ENCODE measurements around the gene APOB. TPM values are rescaled to one million over a fixed set of nuclear protein-coding genes. Genes with fewer than 3 reads are reported as not detected.

APOB gene
- total and polyA plus RNA-seq, 2 of the 8 experiments (the other 6 are each of a cell fraction or from before 2014, with no cell fraction given): 0.15 to 0.61 TPM

DNA sequence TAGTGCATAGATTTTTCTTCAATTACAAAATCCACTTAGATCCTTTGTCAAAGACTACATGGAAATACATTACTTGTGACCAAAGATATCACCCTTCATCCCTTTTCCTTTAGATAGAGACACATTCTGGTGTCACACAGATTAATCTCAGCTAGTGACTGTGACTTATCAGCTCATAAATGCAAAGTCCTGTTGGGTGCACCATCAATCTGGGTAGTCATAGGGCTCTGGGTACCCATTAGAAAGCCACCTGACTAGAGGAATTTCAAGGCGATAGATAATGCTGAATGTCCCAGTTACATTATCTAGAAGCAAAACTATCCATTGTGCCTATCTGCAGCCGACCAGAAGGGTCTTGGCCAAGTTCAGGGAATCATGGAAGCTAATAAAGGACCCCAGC is 2.6 kb upstream of the APOB start:
- Histone ChIP-seq H3K9ac (replicated peaks in 1 of 4; ENCODE audit: extremely low read depth in 1 of 4, low read depth in 3 of 4, low read length in 3 of 4) (no peak overlapping the region), H3K79me2 (ENCODE audit: control insufficient read depth in 1 of 2, insufficient read depth in 2 of 2, low read length in 2 of 2) (no peaks in the 10 kb centered on the region), H3K4ac (replicated peaks; ENCODE audit: insufficient read length, low read depth, low read length) (no peak overlapping the region), H3K23ac (ENCODE audit: insufficient read length) (no peak overlapping the region), H3K27ac (ENCODE audit: low read depth, low read length) (no peak overlapping the region), H2BK120ac (replicated peaks; ENCODE audit: low read depth, low read length) (no peak overlapping the region), H3K36me3 (ENCODE audit: control insufficient read depth in 2 of 4, insufficient read depth in 4 of 4, low read length in 3 of 4) (no peaks in the 10 kb centered on the region), H2BK20ac (ENCODE audit: low read length) (no peak overlapping the region), H2BK12ac (ENCODE audit: low read depth, low read length) (no peak overlapping the region), H3K79me1 (ENCODE audit: low read depth, low read length) (no peaks in the 10 kb centered on the region), H3K56ac (replicated peaks; ENCODE audit: insufficient read length, low read depth, low read length) (no peak overlapping the region), H3K14ac (ENCODE audit: insufficient read length) (no peak overlapping the region), H4K91ac (replicated peaks; ENCODE audit: insufficient read length, low read length) (no peak overlapping the region), H3K18ac (ENCODE audit: extremely low read depth, low read length) (no peak overlapping the region), H4K20me1 (replicated peaks in 1 of 2; ENCODE audit: control insufficient read depth in 1 of 2, insufficient read depth in 2 of 2, low read length in 2 of 2) (no peaks in the 10 kb centered on the region), H2BK15ac (ENCODE audit: low read length) (no peak overlapping the region), H2AFZ (ENCODE audit: low read length) (no peak overlapping the region), H3K4me2 (ENCODE audit: insufficient read depth in 1 of 2, low read depth in 2 of 2, low read length in 2 of 2) (no peak overlapping the region), H3K4me1 (replicated peaks in 1 of 4; ENCODE audit: control insufficient read depth in 3 of 4, insufficient read depth in 4 of 4, low read length in 3 of 4) (peaks cover 0 to 10% (median 9%) of the 10 kb centered on the region in 4 experiments), H2BK5ac (ENCODE audit: low read depth, low read length) (no peak overlapping the region), H3K9me3 (ENCODE audit: insufficient read depth in 2 of 2, low read depth in 1 of 2, low read length in 1 of 2) (no peaks in the 10 kb centered on the region), H3K23me2 (ENCODE audit: low read depth, low read length) (peaks cover 4% of the 10 kb centered on the region; the same call in 1 of the 2 replicates), H4K8ac (ENCODE audit: extremely low read depth, insufficient read depth, low read length) (no peak overlapping the region), H3K27me3 (replicated peaks in 1 of 4; ENCODE audit: control insufficient read depth in 3 of 4, extremely low read depth in 1 of 4, insufficient read depth in 3 of 4, low read length in 3 of 4) (peaks cover 1 to 12% (median 9%) of the 10 kb centered on the region in 4 experiments; a peak in 6 of 7 replicates), H4K5ac (ENCODE audit: insufficient read length, low read depth, low read length) (no peak overlapping the region), H2AK5ac (ENCODE audit: low read depth, low read length) (no peak overlapping the region), H3K4me3 (ENCODE audit: extremely low read depth in 1 of 4, insufficient read depth in 2 of 4, low read depth in 3 of 4, low read length in 4 of 4) (no peak overlapping the region)
- ChIA-PET CTCF (ENCODE audit: partially characterized antibody) (interaction anchor here (1.8 to 9.2 kb wide), 4 partner anchors 11 to 271 kb away, joined by 7 to 188 read pairs (median 8); no protein-coding TSS in a partner anchor), POLR2A (ENCODE audit: partially characterized antibody) (interaction anchor here (0.8 kb wide), 1 partner anchor 120 kb away, joined by 3 read pairs; no protein-coding TSS in a partner anchor)
- DNase-seq (ENCODE audit: low read depth in 1 of 2, low spot score in 2 of 2): no peak
- 93% methylated on average over 2 of the region's 2 CpGs; no CpG with 5 or more reads in 1 of the 2 experiments for WGBS, 2 experiments (ENCODE audit: extremely low coverage in 1 of 2, insufficient coverage in 1 of 2, insufficient read length in 1 of 2, insufficient replicate concordance in 2 of 2, low coverage in 1 of 2, low lambda C conversion rate in 2 of 2, missing lambda C conversion rate in 1 of 2)
- FAIRE-seq: no peak
- TF ChIP-seq TAF7 (optimal IDR thresholded peaks at IDR 0.05; ENCODE audit: borderline replicate concordance, low read depth, low read length) (no peak), GABPA (IDR thresholded peaks at IDR 0.05; ENCODE audit: borderline replicate concordance, insufficient read depth, low read length) (no peak), SP1 (IDR thresholded peaks at IDR 0.05; ENCODE audit: low read depth, low read length) (no peak), RAD21 (IDR thresholded peaks at IDR 0.05 in 1 of 2, conservative IDR thresholded peaks at IDR 0.05 in 1 of 2; ENCODE audit: low read depth in 2 of 2, low read length in 2 of 2) (no peak), CREB1 (IDR thresholded peaks at IDR 0.05) (no peak), SIN3A (conservative IDR thresholded peaks at IDR 0.05 in 1 of 2, IDR thresholded peaks at IDR 0.05 in 1 of 2; ENCODE audit: low read depth in 1 of 2, low read length in 2 of 2) (no peak), RFX5 (IDR thresholded peaks at IDR 0.05; ENCODE audit: borderline replicate concordance, low read depth, low read length) (no peak), KDM1A (IDR thresholded peaks at IDR 0.05; ENCODE audit: borderline replicate concordance, low read length) (no peak), EGR1 (IDR thresholded peaks at IDR 0.05; ENCODE audit: borderline replicate concordance, low read depth, low read length) (no peak), POLR2A (IDR thresholded peaks at IDR 0.05; ENCODE audit: control extremely low read depth in 1 of 2, low read depth in 2 of 2, low read length in 2 of 2) (no peak), RBBP5 (IDR thresholded peaks at IDR 0.05; ENCODE audit: borderline replicate concordance, low read depth, low read length) (no peak), CHD2 (IDR thresholded peaks at IDR 0.05; ENCODE audit: low read length) (no peak), TAF1 (IDR thresholded peaks at IDR 0.05; ENCODE audit: low read depth, low read length) (no peak), CTBP2 (IDR thresholded peaks at IDR 0.05; ENCODE audit: borderline replicate concordance, insufficient read depth, insufficient read length, low read length) (no peak)

Measured in H1 (cell line).